ENCODE data around the gene TSC22D3. TPM values are rescaled to one million over a fixed set of nuclear protein-coding genes. Genes with fewer than 3 reads are reported as not detected.

The TSC22D3 gene
- total and polyA plus RNA-seq, 2 experiments from 2014 or later: 455 to 647 TPM

DNA sequence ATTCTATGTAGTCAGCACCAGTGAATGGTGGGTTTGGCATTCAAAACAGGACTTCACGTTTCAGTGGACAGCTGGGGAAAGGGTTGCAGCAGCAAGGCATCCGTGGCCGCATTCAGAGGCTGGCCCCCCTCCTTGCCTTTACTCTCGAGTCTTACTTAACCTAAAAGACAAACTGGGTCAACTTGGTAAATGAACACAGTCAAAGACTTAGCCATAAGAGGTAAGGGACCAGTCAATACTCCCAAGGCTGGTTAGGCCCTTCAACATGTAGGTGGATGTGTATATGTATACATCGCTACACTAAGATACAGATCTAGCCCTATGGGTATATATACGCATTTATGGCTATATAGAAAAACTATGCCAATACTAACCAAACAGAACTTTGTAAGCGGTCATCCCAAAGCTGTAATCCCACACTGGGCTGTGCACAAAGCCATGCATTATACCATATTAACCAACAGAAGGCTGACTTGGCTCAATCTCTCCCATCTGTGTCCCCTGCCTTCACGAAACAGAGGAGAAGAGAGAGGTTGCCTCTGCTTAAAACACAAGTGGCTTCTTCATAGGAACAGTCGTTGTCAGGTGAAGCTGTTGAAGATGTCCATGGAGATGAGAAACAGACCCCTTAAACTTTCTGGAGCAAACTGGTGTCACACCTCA lies 61.9 kb downstream of the TSC22D3 start:
- H3K27me3 ChIP-seq: no peaks in the 10 kb centered on the region
- TF ChIP-seq, protein P1, sequence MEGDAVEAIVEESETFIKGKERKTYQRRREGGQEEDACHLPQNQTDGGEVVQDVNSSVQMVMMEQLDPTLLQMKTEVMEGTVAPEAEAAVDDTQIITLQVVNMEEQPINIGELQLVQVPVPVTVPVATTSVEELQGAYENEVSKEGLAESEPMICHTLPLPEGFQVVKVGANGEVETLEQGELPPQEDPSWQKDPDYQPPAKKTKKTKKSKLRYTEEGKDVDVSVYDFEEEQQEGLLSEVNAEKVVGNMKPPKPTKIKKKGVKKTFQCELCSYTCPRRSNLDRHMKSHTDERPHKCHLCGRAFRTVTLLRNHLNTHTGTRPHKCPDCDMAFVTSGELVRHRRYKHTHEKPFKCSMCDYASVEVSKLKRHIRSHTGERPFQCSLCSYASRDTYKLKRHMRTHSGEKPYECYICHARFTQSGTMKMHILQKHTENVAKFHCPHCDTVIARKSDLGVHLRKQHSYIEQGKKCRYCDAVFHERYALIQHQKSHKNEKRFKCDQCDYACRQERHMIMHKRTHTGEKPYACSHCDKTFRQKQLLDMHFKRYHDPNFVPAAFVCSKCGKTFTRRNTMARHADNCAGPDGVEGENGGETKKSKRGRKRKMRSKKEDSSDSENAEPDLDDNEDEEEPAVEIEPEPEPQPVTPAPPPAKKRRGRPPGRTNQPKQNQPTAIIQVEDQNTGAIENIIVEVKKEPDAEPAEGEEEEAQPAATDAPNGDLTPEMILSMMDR (IDR thresholded peaks at IDR 0.05; ENCODE audit: poor library complexity): no peak
- no peak for TF ChIP-seq EZH2 (IDR thresholded peaks at IDR 0.05; ENCODE audit: borderline replicate concordance)
- no peak for TF ChIP-seq EZH2phosphoT487 (IDR thresholded peaks at IDR 0.05; ENCODE audit: low read depth, severe bottlenecking, unreplicated experiment)
- no peaks in the 10 kb centered on the region for H3K9me3 ChIP-seq (ENCODE audit: low read depth)
- WGBS (ENCODE audit: low lambda C conversion rate, missing lambda C conversion rate): 90% methylated on average over 9 of the region's 9 CpGs
- no peak overlapping the region for H3K4me3 ChIP-seq
- DNase-seq (ENCODE audit: low spot score): no peak
- no peak overlapping the region for H2AFZ ChIP-seq
- peak overlapping the region; percentile 88 for H3K4me2 ChIP-seq
- H3K27ac ChIP-seq: peak overlapping the region; percentile 98
- no peaks in the 10 kb centered on the region for H3K36me3 ChIP-seq (replicated peaks; ENCODE audit: insufficient read depth, low read depth)
- H3K9me2 ChIP-seq (replicated peaks; ENCODE audit: insufficient read depth): no peaks in the 10 kb centered on the region
- peaks cover 37% of the 10 kb centered on the region for H3K79me2 ChIP-seq
- H4K20me1 ChIP-seq (ENCODE audit: insufficient read depth, poor library complexity, severe bottlenecking): peaks cover 15% of the 10 kb centered on the region
- H3K4me1 ChIP-seq (ENCODE audit: insufficient read depth): peaks cover 54% of the 10 kb centered on the region

DNA sequence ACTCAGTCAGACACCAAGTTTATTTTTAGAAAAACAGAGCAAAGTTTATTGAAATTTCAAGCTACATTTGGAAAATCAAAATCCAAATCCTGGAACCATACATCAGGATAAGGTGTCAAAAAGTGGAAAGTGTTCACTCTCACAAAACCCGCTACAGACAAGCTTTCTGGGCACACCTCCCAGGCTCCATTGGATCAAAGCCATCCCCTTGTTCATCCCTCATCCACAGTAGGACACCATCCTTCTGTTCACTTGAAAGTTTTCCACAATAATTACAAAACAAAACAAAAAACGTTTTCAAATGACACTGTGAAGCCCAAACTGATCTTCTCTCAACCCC lies 62.4 kb downstream of the TSC22D3 start:
- Histone ChIP-seq H4K20me1 (ENCODE audit: insufficient read depth, poor library complexity, severe bottlenecking) (peaks cover 15% of the 10 kb centered on the region), H3K9me2 (replicated peaks; ENCODE audit: insufficient read depth) (no peaks in the 10 kb centered on the region), H3K27me3 (no peaks in the 10 kb centered on the region), H3K4me1 (ENCODE audit: insufficient read depth) (peaks cover 51% of the 10 kb centered on the region), H2AFZ (no peak overlapping the region), H3K9me3 (ENCODE audit: low read depth) (no peaks in the 10 kb centered on the region), H3K4me3 (no peak overlapping the region), H3K79me2 (peaks cover 37% of the 10 kb centered on the region), H3K27ac (peak overlapping the region; percentile 98), H3K36me3 (replicated peaks; ENCODE audit: insufficient read depth, low read depth) (no peaks in the 10 kb centered on the region), H3K4me2 (peak overlapping the region; percentile 88)
- DNase-seq (ENCODE audit: low spot score): no peak
- TF ChIP-seq, protein P1 (IDR thresholded peaks at IDR 0.05; ENCODE audit: poor library complexity): no peak
- TF ChIP-seq EZH2phosphoT487 (IDR thresholded peaks at IDR 0.05; ENCODE audit: low read depth, severe bottlenecking, unreplicated experiment): no peak
- TF ChIP-seq EZH2 (IDR thresholded peaks at IDR 0.05; ENCODE audit: borderline replicate concordance): no peak
- 90% methylated on average over 2 of the region's 2 CpGs for WGBS (ENCODE audit: low lambda C conversion rate, missing lambda C conversion rate)

- DNase-seq (ENCODE audit: low spot score): peak; percentile 55
- Histone ChIP-seq H3K27me3 (no peaks in the 10 kb centered on the region), H2AFZ (no peak overlapping the region), H4K20me1 (ENCODE audit: insufficient read depth, poor library complexity, severe bottlenecking) (peaks cover 15% of the 10 kb centered on the region), H3K4me1 (ENCODE audit: insufficient read depth) (peaks cover 47% of the 10 kb centered on the region), H3K79me2 (peaks cover 36% of the 10 kb centered on the region), H3K9me2 (replicated peaks; ENCODE audit: insufficient read depth) (no peaks in the 10 kb centered on the region), H3K4me3 (no peak overlapping the region), H3K27ac (peak overlapping the region; percentile 98), H3K4me2 (peak overlapping the region; percentile 88), H3K36me3 (replicated peaks; ENCODE audit: insufficient read depth, low read depth) (no peaks in the 10 kb centered on the region), H3K9me3 (ENCODE audit: low read depth) (no peaks in the 10 kb centered on the region)
- WGBS (ENCODE audit: low lambda C conversion rate, missing lambda C conversion rate): 87% methylated on average over 13 of the region's 13 CpGs
- TF ChIP-seq EZH2phosphoT487 (IDR thresholded peaks at IDR 0.05; ENCODE audit: low read depth, severe bottlenecking, unreplicated experiment) (no peak), EZH2 (IDR thresholded peaks at IDR 0.05; ENCODE audit: borderline replicate concordance) (no peak)
- TF ChIP-seq, protein P1 (IDR thresholded peaks at IDR 0.05; ENCODE audit: poor library complexity): no peak
Observed at GRCh38 chrX:107712231-107713202, 63.1 kb downstream of the TSC22D3 start.

Data from hepatocyte (in vitro differentiated cells).